NCI-H2196 treated with DMSO at 0.1 percent for 48 hours (cell line): ENCODE results near the gene CCL22.
"Not testable (repeated sequence)": the region's sequence is repeated elsewhere in the genome, so short reads cannot be mapped to it uniquely, and the experiment has no call there.

Experiments used
- DNase-seq: peaks from one replicate; lab custom pipeline; 2025; ENCODE audit not compliant: unreplicated experiment; lab: John Stamatoyannopoulos, UW

Gene CCL22

DNA sequence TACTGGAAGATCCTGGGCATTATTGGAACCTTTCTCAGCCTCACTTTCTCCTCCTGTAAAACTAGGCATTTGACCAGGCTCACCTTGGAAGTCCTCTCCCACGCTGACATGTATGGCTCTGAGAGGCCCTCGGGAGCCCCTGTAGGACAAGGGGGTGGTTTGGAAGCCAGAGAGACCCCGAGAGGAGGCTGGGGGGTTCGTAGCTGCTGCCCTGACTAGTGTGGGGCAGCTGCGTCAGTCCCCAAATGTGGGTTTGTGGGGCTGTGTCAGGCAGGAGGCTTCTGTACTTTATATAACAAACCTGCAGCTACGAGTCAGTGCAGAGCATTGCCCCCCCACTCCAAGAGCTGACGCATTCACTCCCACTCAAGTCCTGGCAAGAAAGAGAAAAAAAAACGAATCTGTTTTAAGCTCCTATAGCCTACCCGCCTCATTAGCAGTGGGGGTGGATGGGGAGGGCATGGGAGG lies 15.5 kb downstream of the CCL22 start:
- no peak for DNase-seq

DNA sequence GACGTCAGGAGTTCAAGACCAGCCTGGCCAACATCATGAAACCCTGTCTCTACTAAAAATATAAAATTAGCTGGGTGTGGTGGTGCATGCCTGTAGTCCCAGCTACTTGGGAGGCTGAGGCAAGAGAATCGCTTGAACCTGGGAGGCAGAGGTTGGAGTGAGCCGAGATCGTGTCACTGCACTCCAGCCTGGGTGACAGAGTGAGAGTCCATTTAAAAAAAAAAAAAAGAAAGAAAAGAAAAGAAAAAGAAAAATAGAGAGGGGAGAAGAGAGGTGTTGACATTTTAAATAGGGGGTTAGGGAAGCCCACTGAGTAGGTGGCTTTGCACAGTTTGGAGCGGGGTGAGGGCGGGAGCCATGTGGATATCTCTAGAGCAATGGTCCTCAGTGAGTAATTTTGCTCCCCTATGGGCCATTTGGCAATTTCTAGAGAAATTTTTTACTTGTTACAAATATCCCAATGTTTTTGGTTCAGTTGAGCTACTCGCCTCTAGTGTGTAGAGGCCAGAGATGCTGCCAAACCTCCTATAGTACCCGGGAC lies 16.4 kb downstream of the CCL22 start:
- not testable (repeated sequence) for DNase-seq

DNA sequence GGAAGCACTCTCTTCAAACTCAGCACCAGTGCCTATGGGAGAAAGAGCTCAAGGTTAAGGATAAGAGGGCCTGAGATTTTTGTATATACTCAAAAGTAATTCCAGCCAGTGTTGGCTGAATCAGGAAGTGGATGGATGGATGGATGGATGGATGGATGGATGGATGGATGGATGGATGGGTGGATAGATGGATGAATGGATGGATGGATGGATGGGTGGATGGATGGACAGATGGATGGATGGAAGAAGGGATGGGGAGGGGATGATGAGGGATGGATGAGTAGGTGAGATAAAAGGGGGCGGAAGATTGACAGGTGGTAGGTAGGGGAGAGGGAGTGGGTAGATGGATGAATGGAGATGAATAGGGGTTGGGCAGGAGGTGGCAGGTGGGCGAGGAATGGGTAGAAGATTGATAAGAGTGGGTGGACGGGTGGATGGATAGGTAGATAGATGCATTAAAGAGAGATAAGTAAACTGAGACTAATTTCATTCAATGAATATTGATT lies 17.8 kb downstream of the CCL22 start:
- DNase-seq, result no peak

DNA sequence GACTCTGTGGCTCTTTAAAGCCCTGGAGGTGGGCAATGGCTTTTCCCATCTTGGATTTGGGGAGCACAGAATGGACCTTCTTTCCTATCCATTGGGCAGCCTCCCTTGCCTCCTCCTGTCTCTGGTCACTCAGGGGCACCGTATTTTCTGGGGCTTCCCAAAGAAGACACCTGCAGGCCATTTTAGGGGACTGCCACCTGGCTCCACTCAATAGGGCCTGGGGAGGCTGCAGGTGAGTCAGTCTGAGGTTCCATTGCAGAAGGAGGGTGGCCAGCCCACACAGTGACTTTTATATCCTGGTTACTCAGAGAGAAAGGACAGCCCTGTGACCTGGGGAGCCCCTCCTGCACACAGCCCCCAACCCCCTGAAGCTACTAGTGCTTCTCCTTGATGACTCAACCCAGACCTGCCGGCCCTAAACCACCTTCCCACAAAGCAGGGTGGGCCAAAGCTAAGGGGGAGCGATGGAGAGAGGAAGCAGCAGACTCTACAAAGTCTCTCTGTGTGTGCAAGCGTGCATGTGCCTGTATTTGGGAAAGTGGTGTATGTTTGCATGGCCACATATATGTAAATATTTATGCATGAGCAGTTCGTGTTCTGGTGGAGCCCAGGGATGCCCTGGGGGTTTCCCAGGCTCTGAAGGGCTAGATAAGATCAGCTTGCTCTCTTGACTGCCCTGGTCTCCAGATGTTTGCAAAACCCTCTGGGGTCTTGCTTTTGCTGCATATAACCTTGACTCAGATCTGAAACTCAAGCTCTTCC lies 18.7 kb downstream of the CCL22 start:
- DNase-seq, result no peak

DNA sequence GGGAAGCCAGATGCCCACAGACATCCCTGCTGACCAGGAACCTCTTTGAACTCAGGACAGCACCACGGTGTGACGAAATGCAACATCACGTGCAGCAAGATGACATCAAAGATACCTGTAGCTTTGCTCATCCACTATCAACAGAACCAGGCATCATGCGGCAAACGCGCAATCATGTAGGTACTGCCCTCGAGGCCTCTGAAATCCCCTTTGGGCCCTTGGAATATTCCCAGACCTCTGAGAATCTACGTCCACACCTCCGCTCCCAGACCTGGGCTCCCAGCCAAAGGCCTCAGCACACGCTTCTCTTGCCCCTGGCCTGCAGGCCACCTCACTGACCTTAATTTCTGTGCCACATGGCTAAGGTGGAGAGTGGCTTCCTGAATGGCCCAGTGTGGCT lies 21.0 kb downstream of the CCL22 start:
- no peak for DNase-seq

DNA sequence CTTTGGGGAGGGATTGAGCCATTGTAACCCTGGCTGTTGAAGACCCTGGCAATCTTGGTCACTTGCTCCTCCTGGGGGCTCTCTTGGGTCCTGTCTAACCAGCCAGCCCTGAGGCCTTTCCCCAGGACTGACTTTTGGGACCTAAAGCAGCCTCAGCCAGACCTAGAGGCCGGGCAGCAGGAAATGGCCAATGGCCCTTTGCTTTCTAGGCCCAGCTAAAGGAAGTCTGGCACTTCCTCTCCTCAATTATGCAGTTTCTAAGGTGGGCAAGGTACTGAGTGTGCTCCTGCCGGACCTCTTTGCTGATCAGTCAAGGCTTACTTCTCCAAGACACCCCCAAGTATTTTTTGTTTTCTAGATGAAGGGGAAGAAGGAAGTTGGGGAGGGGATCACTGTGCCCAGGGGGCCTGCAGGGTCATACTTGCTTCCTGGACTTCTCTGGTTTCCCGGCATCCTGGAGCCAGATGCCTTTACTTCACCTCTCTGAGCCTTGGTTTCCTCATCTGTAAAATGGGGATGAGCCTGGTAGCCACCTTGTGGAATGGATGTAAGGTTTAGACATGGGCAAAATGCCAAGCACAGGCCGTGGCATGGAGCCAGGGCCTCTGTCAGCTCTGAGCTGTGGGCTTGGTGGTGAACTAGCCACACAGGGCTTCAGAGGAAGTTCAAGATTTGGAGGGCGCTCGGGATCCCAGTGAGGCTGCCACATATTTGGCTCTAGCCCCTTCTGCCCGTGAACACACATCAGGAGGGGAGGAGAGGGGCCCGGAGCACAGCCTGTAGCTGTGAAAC lies 22.3 kb downstream of the CCL22 start:
- no peak for DNase-seq

DNA sequence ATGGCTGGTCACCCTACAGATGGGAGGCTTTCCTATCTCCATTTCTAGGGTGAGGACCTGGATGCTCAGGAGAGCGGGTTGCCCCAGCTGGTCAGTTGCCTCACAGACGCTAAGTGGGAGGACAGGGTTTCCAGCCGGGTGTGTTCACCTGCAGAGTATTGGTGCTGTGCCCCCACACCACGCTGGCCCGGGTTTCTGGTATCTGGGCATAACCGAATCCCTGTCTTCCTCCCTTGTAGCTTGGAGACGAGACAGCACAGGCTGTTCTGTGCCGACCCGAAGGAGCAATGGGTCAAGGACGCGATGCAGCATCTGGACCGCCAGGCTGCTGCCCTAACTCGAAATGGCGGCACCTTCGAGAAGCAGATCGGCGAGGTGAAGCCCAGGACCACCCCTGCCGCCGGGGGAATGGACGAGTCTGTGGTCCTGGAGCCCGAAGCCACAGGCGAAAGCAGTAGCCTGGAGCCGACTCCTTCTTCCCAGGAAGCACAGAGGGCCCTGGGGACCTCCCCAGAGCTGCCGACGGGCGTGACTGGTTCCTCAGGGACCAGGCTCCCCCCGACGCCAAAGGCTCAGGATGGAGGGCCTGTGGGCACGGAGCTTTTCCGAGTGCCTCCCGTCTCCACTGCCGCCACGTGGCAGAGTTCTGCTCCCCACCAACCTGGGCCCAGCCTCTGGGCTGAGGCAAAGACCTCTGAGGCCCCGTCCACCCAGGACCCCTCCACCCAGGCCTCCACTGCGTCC lies 23.4 kb downstream of the CCL22 start:
- DNase-seq, result no peak

DNA sequence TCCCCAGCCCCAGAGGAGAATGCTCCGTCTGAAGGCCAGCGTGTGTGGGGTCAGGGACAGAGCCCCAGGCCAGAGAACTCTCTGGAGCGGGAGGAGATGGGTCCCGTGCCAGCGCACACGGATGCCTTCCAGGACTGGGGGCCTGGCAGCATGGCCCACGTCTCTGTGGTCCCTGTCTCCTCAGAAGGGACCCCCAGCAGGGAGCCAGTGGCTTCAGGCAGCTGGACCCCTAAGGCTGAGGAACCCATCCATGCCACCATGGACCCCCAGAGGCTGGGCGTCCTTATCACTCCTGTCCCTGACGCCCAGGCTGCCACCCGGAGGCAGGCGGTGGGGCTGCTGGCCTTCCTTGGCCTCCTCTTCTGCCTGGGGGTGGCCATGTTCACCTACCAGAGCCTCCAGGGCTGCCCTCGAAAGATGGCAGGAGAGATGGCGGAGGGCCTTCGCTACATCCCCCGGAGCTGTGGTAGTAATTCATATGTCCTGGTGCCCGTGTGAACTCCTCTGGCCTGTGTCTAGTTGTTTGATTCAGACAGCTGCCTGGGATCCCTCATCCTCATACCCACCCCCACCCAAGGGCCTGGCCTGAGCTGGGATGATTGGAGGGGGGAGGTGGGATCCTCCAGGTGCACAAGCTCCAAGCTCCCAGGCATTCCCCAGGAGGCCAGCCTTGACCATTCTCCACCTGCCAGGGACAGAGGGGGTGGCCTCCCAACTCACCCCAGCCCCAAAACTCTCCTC lies 24.1 kb downstream of the CCL22 start:
- DNase-seq, result no peak

DNA sequence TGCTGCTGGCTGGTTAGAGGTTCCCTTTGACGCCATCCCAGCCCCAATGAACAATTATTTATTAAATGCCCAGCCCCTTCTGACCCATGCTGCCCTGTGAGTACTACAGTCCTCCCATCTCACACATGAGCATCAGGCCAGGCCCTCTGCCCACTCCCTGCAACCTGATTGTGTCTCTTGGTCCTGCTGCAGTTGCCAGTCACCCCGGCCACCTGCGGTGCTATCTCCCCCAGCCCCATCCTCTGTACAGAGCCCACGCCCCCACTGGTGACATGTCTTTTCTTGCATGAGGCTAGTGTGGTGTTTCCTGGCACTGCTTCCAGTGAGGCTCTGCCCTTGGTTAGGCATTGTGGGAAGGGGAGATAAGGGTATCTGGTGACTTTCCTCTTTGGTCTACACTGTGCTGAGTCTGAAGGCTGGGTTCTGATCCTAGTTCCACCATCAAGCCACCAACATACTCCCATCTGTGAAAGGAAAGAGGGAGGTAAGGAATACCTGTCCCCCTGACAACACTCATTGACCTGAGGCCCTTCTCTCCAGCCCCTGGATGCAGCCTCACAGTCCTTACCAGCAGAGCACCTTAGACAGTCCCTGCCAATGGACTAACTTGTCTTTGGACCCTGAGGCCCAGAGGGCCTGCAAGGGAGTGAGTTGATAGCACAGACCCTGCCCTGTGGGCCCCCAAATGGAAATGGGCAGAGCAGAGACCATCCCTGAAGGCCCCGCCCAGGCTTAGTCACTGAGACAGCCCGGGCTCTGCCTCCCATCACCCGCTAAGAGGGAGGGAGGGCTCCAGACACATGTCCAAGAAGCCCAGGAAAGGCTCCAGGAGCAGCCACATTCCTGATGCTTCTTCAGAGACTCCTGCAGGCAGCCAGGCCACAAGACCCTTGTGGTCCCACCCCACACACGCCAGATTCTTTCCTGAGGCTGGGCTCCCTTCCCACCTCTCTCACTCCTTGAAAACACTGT lies 25.0 kb downstream of the CCL22 start:
- DNase-seq, result no peak

DNA sequence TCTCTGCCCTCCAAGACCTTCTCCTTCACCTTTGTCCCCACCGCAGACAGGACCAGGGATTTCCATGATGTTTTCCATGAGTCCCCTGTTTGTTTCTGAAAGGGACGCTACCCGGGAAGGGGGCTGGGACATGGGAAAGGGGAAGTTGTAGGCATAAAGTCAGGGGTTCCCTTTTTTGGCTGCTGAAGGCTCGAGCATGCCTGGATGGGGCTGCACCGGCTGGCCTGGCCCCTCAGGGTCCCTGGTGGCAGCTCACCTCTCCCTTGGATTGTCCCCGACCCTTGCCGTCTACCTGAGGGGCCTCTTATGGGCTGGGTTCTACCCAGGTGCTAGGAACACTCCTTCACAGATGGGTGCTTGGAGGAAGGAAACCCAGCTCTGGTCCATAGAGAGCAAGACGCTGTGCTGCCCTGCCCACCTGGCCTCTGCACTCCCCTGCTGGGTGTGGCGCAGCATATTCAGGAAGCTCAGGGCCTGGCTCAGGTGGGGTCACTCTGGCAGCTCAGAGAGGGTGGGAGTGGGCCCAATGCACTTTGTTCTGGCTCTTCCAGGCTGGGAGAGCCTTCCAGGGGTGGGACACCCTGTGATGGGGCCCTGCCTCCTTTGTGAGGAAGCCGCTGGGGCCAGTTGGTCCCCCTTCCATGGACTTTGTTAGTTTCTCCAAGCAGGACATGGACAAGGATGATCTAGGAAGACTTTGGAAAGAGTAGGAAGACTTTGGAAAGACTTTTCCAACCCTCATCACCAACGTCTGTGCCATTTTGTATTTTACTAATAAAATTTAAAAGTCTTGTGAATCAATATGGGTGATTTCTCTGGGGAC lies 25.9 kb downstream of the CCL22 start:
- no peak for DNase-seq

DNA sequence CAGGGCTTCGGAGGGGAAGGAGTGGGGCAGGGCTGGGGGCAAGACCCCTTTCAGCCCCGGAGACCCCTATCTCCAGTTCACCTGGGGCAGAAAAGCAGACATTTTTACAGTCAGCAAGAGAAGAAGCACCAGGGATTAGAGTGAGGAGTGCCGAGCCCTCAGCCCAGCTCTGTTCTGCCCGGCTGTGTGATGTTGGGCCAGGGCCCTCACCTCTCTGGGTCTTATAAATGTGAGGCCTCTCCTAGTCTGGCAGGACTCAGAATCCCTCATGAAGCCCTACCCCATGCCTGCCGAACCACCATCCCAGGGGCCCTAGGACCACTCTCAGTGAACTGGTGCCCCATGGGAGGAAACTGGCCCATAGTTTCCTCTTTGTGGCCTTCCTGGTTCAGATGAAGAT lies 26.5 kb downstream of the CCL22 start:
- no peak for DNase-seq

DNA sequence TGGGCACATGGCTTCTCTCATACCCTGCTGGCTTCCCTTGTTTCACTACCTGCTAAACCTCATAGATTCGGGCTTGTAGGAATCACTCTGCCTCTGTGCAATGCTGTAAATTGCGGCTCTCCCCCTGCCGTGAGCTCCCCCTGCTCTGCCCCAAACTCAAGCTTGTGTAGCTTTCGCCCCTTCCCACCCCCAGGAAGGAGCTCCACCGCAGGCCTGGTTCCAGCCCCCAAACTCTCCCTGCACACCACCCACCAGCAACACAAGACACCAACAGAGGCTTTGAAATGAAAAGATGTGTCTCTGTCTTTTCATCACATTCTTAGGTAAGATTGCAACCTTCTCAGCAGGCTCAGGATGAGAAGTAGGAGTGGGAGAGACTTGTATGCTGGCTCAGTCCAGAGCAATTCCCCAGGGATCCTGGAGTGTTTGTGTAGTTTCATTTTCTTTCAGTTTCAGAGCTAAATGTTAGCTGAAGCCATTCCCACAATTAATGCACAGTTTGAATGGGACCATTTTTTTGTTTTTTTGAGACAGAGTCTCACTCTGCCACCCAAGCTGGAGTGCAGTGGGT lies 27.9 kb downstream of the CCL22 start:
- DNase-seq, result no peak

DNA sequence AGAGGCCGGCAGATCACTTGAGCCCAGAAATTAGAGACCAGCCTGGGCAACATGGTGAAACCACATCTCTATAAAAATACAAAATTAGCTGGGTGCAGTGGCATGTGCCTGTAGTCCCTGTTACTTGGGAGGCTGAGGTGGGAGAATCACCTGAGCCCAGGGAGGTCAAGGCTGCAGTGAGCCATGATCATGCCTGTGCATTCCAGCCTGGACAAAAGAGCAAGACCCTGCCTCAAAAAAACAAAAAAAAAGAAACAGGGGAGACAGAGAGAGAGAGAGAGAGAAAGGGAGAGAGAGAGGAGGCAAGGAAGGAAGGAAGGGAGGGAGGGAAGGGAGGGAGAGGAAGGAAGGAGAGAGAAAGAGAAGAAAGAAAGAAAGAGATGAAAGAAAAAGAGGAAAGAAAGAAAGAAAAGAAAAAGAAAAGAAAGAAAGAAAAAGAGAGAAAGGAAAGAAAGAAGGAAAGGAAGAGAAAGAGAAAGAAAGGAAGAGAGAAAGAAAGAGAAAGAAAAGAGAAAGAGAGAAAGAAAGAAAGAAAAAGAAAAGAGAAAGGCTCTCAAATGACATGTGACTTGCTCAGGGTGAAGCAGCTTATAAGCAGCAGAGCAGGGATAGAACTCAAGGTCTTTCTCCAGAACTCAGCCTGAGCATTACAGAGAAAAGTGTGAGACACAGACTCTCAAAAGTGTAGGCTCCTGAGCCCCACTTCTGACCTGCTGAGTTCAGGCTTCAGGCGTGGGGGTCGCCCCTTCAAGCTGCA lies 29.2 kb downstream of the CCL22 start:
- no peak for DNase-seq

DNA sequence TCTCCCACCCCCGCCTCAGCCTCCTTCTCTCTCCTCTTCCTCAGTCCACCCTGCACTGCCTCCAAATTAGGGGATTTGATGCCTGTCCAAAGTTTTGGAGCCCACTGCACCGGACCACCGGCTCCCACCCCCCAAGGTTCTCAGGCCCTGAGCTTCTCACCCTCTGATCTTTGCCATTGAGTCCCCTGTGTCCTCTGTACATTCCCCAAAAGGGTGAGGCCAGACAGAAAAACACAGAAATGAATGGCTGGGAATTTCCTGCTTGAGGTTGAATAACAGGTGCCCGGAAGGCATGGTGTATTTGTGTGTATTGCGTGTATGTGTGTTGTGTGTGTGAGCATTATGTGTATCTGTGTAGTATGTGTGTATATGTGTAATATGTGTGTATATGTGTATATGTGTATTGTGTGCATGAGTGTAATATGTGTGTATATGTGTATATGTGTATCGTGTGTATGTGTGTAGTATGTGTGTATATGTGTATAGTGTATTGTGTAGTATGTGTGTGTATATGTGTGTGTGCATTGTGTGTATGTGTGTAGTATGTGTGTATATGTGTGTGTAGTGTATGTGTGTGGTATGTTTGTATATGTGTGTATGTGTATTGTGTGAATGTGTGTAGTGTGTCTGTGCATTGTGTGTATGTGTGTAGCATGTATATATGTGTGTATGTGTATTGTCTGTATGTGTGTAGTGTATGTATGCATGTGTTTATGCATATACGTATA lies 29.9 kb downstream of the CCL22 start:
- DNase-seq, result no peak

DNA sequence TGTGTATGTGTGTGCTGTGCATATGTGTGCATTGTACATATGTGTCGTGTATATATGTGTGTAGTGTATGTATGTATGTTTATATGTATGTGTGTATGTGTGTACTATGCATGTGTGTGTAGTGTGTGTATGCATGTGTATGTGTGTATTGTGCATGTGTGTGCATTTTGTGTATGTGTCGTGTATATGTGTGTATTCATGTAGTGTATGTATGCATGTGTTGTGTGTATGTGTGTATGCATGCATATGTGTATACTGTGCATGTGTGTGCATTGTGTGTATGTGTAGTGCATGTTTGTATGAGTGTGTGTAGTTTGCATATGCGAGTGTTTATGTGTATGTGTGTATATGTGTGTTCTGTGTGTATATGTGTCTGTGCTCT lies 30.5 kb downstream of the CCL22 start:
- no peak for DNase-seq

DNA sequence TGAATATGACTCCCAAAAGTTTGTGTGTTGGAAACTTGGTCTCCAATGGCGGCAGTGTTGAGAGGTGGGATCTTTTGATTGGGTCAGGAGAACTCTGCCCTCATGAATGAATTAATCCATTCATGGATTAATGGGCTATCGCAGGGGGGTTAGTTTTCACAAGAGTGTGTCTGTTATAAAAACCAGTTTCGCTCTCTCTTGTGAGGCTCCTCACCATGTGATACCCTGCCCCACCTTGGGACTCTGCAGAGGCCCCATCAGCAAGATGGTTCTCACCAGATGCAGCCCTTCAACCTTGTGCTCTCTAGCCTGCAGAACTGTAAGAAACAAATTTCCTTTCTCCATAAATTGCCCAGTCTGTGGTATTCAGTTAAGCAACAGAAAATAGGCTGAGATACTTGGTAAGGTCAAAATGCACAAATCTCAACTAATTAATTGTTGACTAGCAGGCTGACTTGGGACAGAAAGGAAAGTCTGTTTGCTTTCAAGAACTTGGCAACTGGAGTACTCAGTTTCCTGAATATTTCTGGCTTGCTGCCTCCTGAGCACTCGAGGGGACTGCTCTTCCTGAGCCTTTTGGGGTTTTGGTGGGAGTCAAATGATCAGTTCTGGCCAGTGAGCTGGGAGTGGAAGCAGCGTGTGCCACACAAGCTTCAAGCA lies 32.2 kb downstream of the CCL22 start:
- no peak for DNase-seq
